ENCODE measurements around the gene GIMAP4. TPM values are rescaled to one million over a fixed set of nuclear protein-coding genes. Genes with fewer than 3 reads are reported as not detected.
"Not testable (repeated sequence)": the region's sequence is repeated elsewhere in the genome, so short reads cannot be mapped to it uniquely, and the experiment has no call there.

Gene GIMAP4
- total and polyA plus RNA-seq, 3 donors from 2014 or later: 5.8 to 13.3 (median 6.2) TPM

- no peaks in the 10 kb centered on the region for H3K4me1 ChIP-seq
- H3K27me3 ChIP-seq: no peaks in the 10 kb centered on the region
- intact Hi-C loops (cut with DNase I; ENCODE audit: low total_unique reads): no loop called here
- no peaks in the 10 kb centered on the region for H3K9me3 ChIP-seq
- TF ChIP-seq, protein P1, sequence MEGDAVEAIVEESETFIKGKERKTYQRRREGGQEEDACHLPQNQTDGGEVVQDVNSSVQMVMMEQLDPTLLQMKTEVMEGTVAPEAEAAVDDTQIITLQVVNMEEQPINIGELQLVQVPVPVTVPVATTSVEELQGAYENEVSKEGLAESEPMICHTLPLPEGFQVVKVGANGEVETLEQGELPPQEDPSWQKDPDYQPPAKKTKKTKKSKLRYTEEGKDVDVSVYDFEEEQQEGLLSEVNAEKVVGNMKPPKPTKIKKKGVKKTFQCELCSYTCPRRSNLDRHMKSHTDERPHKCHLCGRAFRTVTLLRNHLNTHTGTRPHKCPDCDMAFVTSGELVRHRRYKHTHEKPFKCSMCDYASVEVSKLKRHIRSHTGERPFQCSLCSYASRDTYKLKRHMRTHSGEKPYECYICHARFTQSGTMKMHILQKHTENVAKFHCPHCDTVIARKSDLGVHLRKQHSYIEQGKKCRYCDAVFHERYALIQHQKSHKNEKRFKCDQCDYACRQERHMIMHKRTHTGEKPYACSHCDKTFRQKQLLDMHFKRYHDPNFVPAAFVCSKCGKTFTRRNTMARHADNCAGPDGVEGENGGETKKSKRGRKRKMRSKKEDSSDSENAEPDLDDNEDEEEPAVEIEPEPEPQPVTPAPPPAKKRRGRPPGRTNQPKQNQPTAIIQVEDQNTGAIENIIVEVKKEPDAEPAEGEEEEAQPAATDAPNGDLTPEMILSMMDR (IDR thresholded peaks at IDR 0.05): no peak
- TF ChIP-seq POLR2A (IDR thresholded peaks at IDR 0.05): no peak
- 83 to 88% methylated on average over 5 of the region's 5 CpGs for WGBS, 2 donors
- H3K4me3 ChIP-seq: no peak overlapping the region
- H3K27ac ChIP-seq: no peak overlapping the region
- no peak for DNase-seq
- H3K36me3 ChIP-seq (ENCODE audit: low read depth, missing control alignments): no peaks in the 10 kb centered on the region
Observed at GRCh38 chr7:150570556-150571465, 3.6 kb downstream of the GIMAP4 start.

GRCh38 chr7:150572496-150572895, 5.3 kb downstream of the GIMAP4 start:
- Histone ChIP-seq H3K36me3 (ENCODE audit: low read depth, missing control alignments) (no peaks in the 10 kb centered on the region), H3K4me1 (no peaks in the 10 kb centered on the region), H3K4me3 (no peak overlapping the region), H3K27ac (no peak overlapping the region), H3K27me3 (no peaks in the 10 kb centered on the region), H3K9me3 (no peaks in the 10 kb centered on the region)
- WGBS, 2 donors: 62 to 68% methylated on average over 10 of the region's 10 CpGs
- intact Hi-C loops (cut with DNase I; ENCODE audit: low total_unique reads): no loop called here
- no peak for TF ChIP-seq POLR2A (IDR thresholded peaks at IDR 0.05)
- TF ChIP-seq, protein P1 (IDR thresholded peaks at IDR 0.05): no peak
- no peak for DNase-seq

GRCh38 chr7:150579979-150580637, 12.9 kb downstream of the GIMAP4 start:
- H3K27ac ChIP-seq; intact Hi-C loops (cut with DNase I; ENCODE audit: low total_unique reads): not testable (repeated sequence)

DNA sequence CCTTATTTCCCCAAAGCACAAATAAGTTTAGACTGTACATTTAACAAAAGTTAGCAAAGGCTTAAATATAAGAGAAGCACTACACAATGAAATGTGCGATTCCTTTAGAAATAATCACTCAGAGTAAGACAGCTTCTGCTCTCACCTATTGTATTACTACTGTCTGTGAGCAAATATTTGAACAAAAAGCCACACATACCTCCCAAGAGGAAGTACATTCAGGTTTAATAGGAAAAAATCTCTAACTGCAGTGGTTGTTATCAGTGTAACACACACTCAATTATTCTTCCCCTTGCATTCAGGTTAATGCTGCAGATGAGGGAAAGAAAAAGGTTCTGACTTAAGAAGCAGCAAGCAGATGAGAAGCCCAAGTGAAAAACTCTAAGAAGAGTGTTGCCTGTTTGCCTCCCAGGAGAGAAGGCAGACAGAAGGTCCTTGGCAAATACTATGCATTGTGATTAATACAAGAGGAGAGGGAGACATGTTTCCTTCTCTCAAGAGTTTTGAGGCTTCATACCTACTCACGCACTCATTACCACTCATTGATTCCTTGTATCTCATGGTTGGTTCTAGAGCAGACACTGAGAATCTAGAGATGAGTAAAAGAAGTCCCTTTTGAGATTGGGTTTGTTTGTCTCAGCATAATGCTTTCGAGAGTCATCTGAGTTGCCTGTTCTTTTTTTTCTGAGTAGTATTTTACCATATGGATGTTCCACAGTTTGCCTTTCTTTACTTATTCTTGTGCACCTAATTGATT, 13.6 kb downstream of the GIMAP4 start:
- no peaks in the 10 kb centered on the region for H3K36me3 ChIP-seq (ENCODE audit: low read depth, missing control alignments)
- whole genome bisulfite sequencing, 2 donors: 93 to 95% methylated on average over 3 of the region's 3 CpGs
- no peak for TF ChIP-seq POLR2A (IDR thresholded peaks at IDR 0.05)
- TF ChIP-seq, protein P1 (IDR thresholded peaks at IDR 0.05): no peak
- H3K4me1 ChIP-seq: no peaks in the 10 kb centered on the region
- intact Hi-C loops (cut with DNase I; ENCODE audit: low total_unique reads): no loop called here
- no peaks in the 10 kb centered on the region for H3K27me3 ChIP-seq
- no peak for DNase-seq
- no peak overlapping the region for H3K4me3 ChIP-seq
- no peak overlapping the region for H3K27ac ChIP-seq
- H3K9me3 ChIP-seq: no peaks in the 10 kb centered on the region

More at GRCh38 chr7:150579979-150580637, 12.9 kb downstream of the GIMAP4 start:
- not testable (repeated sequence) for H3K4me1 ChIP-seq; DNase-seq; H3K36me3 ChIP-seq (ENCODE audit: low read depth, missing control alignments); H3K4me3 ChIP-seq; H3K9me3 ChIP-seq; H3K27me3 ChIP-seq
- 86% methylated on average over 7 of the region's 7 CpGs for WGBS, 2 donors

- TF ChIP-seq, protein P1 (IDR thresholded peaks at IDR 0.05): no peak
- no peak for TF ChIP-seq POLR2A (IDR thresholded peaks at IDR 0.05)
- Histone ChIP-seq H3K4me3 (no peak overlapping the region), H3K36me3 (ENCODE audit: low read depth, missing control alignments) (no peaks in the 10 kb centered on the region), H3K4me1 (no peaks in the 10 kb centered on the region), H3K27ac (no peak overlapping the region), H3K27me3 (no peaks in the 10 kb centered on the region), H3K9me3 (no peaks in the 10 kb centered on the region)
- DNase-seq: no peak
- 81 to 86% methylated on average over 7 of the region's 7 CpGs for WGBS, 2 donors
- intact Hi-C loops (cut with DNase I; ENCODE audit: low total_unique reads): no loop called here
Observed at GRCh38 chr7:150585199-150585598, 18.0 kb downstream of the GIMAP4 start.

Data from testis (tissue), 3 donors.